Liver (tissue), 9 donors: ENCODE measurements around the gene GOLGA1. TPM values are rescaled to one million over a fixed set of nuclear protein-coding genes. Genes with fewer than 3 reads are reported as not detected.

ENCODE experiments used
- DNase-seq: peaks from one replicate; pipeline ENCODE4 v3.0.0-alpha.2; 2017; ENCODE audit warnings: low spot score
- H3K27ac ChIP-seq, 2 donors: one replicate each; pipeline ENCODE4 v1.7.0; 2013; ENCODE audit warnings: inconsistent platforms in 2 of 2, low read length in 2 of 2, control low read depth in 1 of 2, low read depth in 1 of 2, mild to moderate bottlenecking in 1 of 2
- H3K27me3 ChIP-seq, 4 donors: one replicate each; pipeline versions ENCODE4 v1.6.1 to v1.7.0; 2013; ENCODE audit warnings: low read length in 3 of 4, inconsistent platforms in 1 of 4, mild to moderate bottlenecking in 1 of 4, moderate library complexity in 1 of 4; ENCODE audit not compliant: control insufficient read depth in 4 of 4, insufficient read depth in 4 of 4
- H3K36me3 ChIP-seq, 4 donors: one replicate each; pipeline versions ENCODE4 v1.6.1 to v1.7.0; 2013; ENCODE audit warnings: low read length in 3 of 4, mild to moderate bottlenecking in 3 of 4, low read depth in 1 of 4, moderate library complexity in 1 of 4; ENCODE audit not compliant: control insufficient read depth in 4 of 4, insufficient read depth in 3 of 4
- H3K4me1 ChIP-seq, 4 donors: one replicate each; pipeline versions ENCODE4 v1.6.1 to v1.7.0; 2013; ENCODE audit warnings: low read length in 3 of 4, mild to moderate bottlenecking in 3 of 4, moderate library complexity in 1 of 4; ENCODE audit not compliant: control insufficient read depth in 4 of 4, insufficient read depth in 4 of 4
- H3K4me3 ChIP-seq, 3 donors: one replicate each; pipeline versions ENCODE4 v1.6.1 to v1.7.0; 2013; ENCODE audit warnings: low read length in 3 of 3, control low read depth in 1 of 3, low read depth in 1 of 3, mild to moderate bottlenecking in 1 of 3
- H3K9ac ChIP-seq, 2 donors: one replicate each; pipeline ENCODE4 v1.7.0; 2013; ENCODE audit warnings: low read length in 2 of 2, mild to moderate bottlenecking in 2 of 2, moderate library complexity in 2 of 2, control low read depth in 1 of 2, low read depth in 1 of 2
- H3K9me3 ChIP-seq, 4 donors: one replicate each; pipeline versions ENCODE4 v1.6.1 to v1.7.0; 2013; ENCODE audit warnings: low read length in 3 of 4; ENCODE audit not compliant: control insufficient read depth in 4 of 4
- ATF3 ChIP-seq: IDR thresholded peaks from 2 replicates; pipeline ENCODE4 v1.6.1; 2016; ENCODE audit warnings: antibody characterized with exemption
- CTCF ChIP-seq: fragments of 150-350 bp; IDR thresholded peaks from 2 replicates; pipeline ENCODE4 v1.5.1; 2017; ENCODE audit warnings: improper control_type of control experiment, low read depth, low read length; ENCODE audit not compliant: missing input control
- FOXA1 ChIP-seq: IDR thresholded peaks from 2 replicates; pipeline ENCODE4 v1.6.1; 2016; ENCODE audit warnings: antibody characterized with exemption
- FOXA2 ChIP-seq: IDR thresholded peaks from 2 replicates; pipeline ENCODE4 v1.6.1; 2016; ENCODE audit warnings: antibody characterized with exemption
- GABPA ChIP-seq, 2 donors: IDR thresholded peaks in 1 of 2; conservative IDR thresholded peaks in 1 of 2; 2 replicates each; pipeline ENCODE4 v1.6.1; 2016; ENCODE audit warnings: antibody characterized with exemption in 2 of 2, mild to moderate bottlenecking in 1 of 2, moderate library complexity in 1 of 2
- HNF4A ChIP-seq, 2 donors: conservative IDR thresholded peaks; 2 replicates each; pipeline ENCODE4 v1.6.1; 2016; ENCODE audit warnings: antibody characterized with exemption in 2 of 2, mild to moderate bottlenecking in 2 of 2
- JUND ChIP-seq, 2 donors: IDR thresholded peaks; 2 replicates each; pipeline ENCODE4 v1.6.1; 2016; ENCODE audit warnings: antibody characterized with exemption in 2 of 2
- MAX ChIP-seq: IDR thresholded peaks from 2 replicates; pipeline ENCODE4 v1.6.1; 2016; ENCODE audit warnings: antibody characterized with exemption
- REST ChIP-seq: IDR thresholded peaks from 2 replicates; pipeline ENCODE4 v1.6.1; 2016; ENCODE audit warnings: antibody characterized with exemption, mild to moderate bottlenecking
- RXRA ChIP-seq, 2 donors: IDR thresholded peaks; 2 replicates each; pipeline ENCODE4 v1.6.1; 2017 to 2018; ENCODE audit warnings: antibody characterized with exemption in 2 of 2, mild to moderate bottlenecking in 1 of 2
- SP1 ChIP-seq: IDR thresholded peaks from 2 replicates; pipeline ENCODE4 v1.6.1; 2018; ENCODE audit warnings: antibody characterized with exemption, mild to moderate bottlenecking
- TAF1 ChIP-seq: conservative IDR thresholded peaks from 2 replicates; pipeline ENCODE4 v1.6.1; 2016; ENCODE audit warnings: antibody characterized with exemption, mild to moderate bottlenecking
- YY1 ChIP-seq: IDR thresholded peaks from 2 replicates; pipeline ENCODE4 v1.6.1; 2016; ENCODE audit warnings: antibody characterized with exemption, mild to moderate bottlenecking
- ZBTB33 ChIP-seq: IDR thresholded peaks from 2 replicates; pipeline ENCODE4 v1.6.1; 2016; ENCODE audit warnings: antibody characterized with exemption
- WGBS: extraction: QIAGEN DNeasy Blood & Tissue Kit; methylation state at CpG from one replicate; pipeline ENCODE4 v1.1.7; 2013; 5-methylcytosine and 5-hydroxymethylcytosine counted together
- polyA plus RNA-seq, 2 donors: library from polyadenylated mRNA; stranded (reverse) in 1 of 2; unstranded in 1 of 2; fragments of 200-250 nt in 1 of 2; fragments of >200 nt in 1 of 2; fragmentation: Nextera tagmentation in 1 of 2; extraction: Ambion mirVana in 1 of 2; gene quantifications; one replicate each; pipeline versions ENCODE4 v1.2.1 to v1.2.3, GENCODE V29; 2013 to 2015
- total RNA-seq, 2 donors: library from RNA; depleted of rRNA; stranded (reverse); fragments of >200 nt; gene quantifications; one replicate each; pipeline ENCODE4 v1.2.3, GENCODE V29; 2014
- donor health status: healthy.
- donor health status: healthy.
- donor health status: healthy.
- donor health status: healthy.
- donor health status: healthy.

The GOLGA1 gene
- total and polyA plus RNA-seq, 4 donors: 5.9 to 17.6 (median 8.9) TPM

- TF ChIP-seq CTCF: no peak
- TF ChIP-seq JUND (IDR thresholded peaks at IDR 0.05): no peak
- no peak for TF ChIP-seq FOXA1
- no peak for TF ChIP-seq ATF3
- no peak for TF ChIP-seq ZBTB33
- TF ChIP-seq TAF1: no peak
- no peak for TF ChIP-seq FOXA2
- no peak for TF ChIP-seq MAX
- TF ChIP-seq SP1: no peak
- TF ChIP-seq REST: no peak
- no peak for TF ChIP-seq YY1
- no peak for TF ChIP-seq GABPA (IDR thresholded peaks at IDR 0.05 in 1 of 2, conservative IDR thresholded peaks at IDR 0.05 in 1 of 2)
- H3K27me3 ChIP-seq: no peaks in the 10 kb centered on the region
- H3K9me3 ChIP-seq: no peaks in the 10 kb centered on the region
- H3K36me3 ChIP-seq: peaks cover 17 to 80% (median 39%) of the 10 kb centered on the region in 4 donors
- no peak overlapping the region for H3K9ac ChIP-seq
- 93% methylated on average over 6 of the region's 6 CpGs for WGBS
- no peak overlapping the region for H3K27ac ChIP-seq
- no peak overlapping the region for H3K4me3 ChIP-seq
- H3K4me1 ChIP-seq: peaks cover 1 to 9% (median 6%) of the 10 kb centered on the region in 4 donors
- no peak for DNase-seq
Measured at GRCh38 chr9:124878518-124878917, 62.4 kb downstream of the GOLGA1 start.

GRCh38 chr9:124878021-124878420 lies 62.9 kb downstream of the GOLGA1 start:
- H3K9ac ChIP-seq: no peak overlapping the region
- H3K27ac ChIP-seq: no peak overlapping the region
- WGBS: 91% methylated on average over 1 of the region's 1 CpG
- peaks cover 1 to 9% (median 6%) of the 10 kb centered on the region in 4 donors for H3K4me1 ChIP-seq
- no peaks in the 10 kb centered on the region for H3K27me3 ChIP-seq
- H3K4me3 ChIP-seq: no peak overlapping the region
- no peak for DNase-seq
- H3K9me3 ChIP-seq: no peaks in the 10 kb centered on the region
- peaks cover 19 to 83% (median 39%) of the 10 kb centered on the region in 4 donors for H3K36me3 ChIP-seq
- TF ChIP-seq RXRA (IDR thresholded peaks at IDR 0.05) (no peak), REST (no peak), MAX (no peak), FOXA2 (no peak), JUND (IDR thresholded peaks at IDR 0.05) (no peak), HNF4A (conservative IDR thresholded peaks at IDR 0.05) (no peak)
